Measurements from ENCODE around the gene REXO5. TPM values are rescaled to one million over a fixed set of nuclear protein-coding genes. Genes with fewer than 3 reads are reported as not detected.

The REXO5 gene
- total and polyA plus RNA-seq, 2 of the 13 experiments (the other 11 are each of a cell fraction or from before 2014, with no cell fraction given): 5.9 to 13.1 TPM

GRCh38 chr16:20878682-20879147 is 72.4 kb downstream of the REXO5 start (continued):
- TF ChIP-seq GLI4 (CRISPR knock-in tag; IDR thresholded peaks at IDR 0.05; ENCODE audit: borderline replicate concordance) (no peak), ASH2L (IDR thresholded peaks at IDR 0.05; ENCODE audit: insufficient read length, low read depth, low read length) (peak; percentile 81), MYNN (CRISPR knock-in tag; IDR thresholded peaks at IDR 0.05; ENCODE audit: low read depth) (peak; percentile 98; the same call in 1 of the 2 replicates), MYC (CRISPR knock-in tag; IDR thresholded peaks at IDR 0.05; ENCODE audit: borderline replicate concordance) (peak; percentile 28; the same call in 1 of the 2 replicates), JUN (CRISPR knock-in tag; IDR thresholded peaks at IDR 0.05) (no peak; the same call in 1 of the 2 replicates), ZNF616 (CRISPR knock-in tag; IDR thresholded peaks at IDR 0.05; ENCODE audit: low read depth) (no peak), U2AF2 (IDR thresholded peaks at IDR 0.05; ENCODE audit: low read depth, low read length) (no peak), ZNF513 (CRISPR knock-in tag; conservative IDR thresholded peaks at IDR 0.05) (no peak), FUBP1 (CRISPR knock-in tag; IDR thresholded peaks at IDR 0.05; ENCODE audit: borderline replicate concordance) (no peak), SMARCE1 (IDR thresholded peaks at IDR 0.05; ENCODE audit: borderline replicate concordance) (no peak), EZH2 (conservative IDR thresholded peaks at IDR 0.05; ENCODE audit: low read depth, low read length) (no peak), ZNF263 (CRISPR knock-in tag; IDR thresholded peaks at IDR 0.05) (no peak), MAFF (IDR thresholded peaks at IDR 0.05; ENCODE audit: low read depth, low read length) (no peak; the same call in 1 of the 2 replicates), TRIM22 (IDR thresholded peaks at IDR 0.05) (no peak), POLR2AphosphoS2 (IDR thresholded peaks at IDR 0.05; ENCODE audit: low read depth, low read length) (no peak), E2F2 (CRISPR knock-in tag; IDR thresholded peaks at IDR 0.05; ENCODE audit: borderline replicate concordance) (no peak), DZIP1 (CRISPR knock-in tag; IDR thresholded peaks at IDR 0.05) (no peak), KLF6 (CRISPR knock-in tag; IDR thresholded peaks at IDR 0.05) (0 out of 2 replicates have a peak, but pooled peaks have one; percentile 21)

Data from HepG2 (cell line).